Pulmonary artery endothelial cell (primary cell): ENCODE measurements around the gene PRAMEF26. TPM values are rescaled to one million over a fixed set of nuclear protein-coding genes. Genes with fewer than 3 reads are reported as not detected.
"Not testable (repeated sequence)": the region's sequence is repeated elsewhere in the genome, so short reads cannot be mapped to it uniquely, and the experiment has no call there.

Experiments
- DNase-seq: peaks from one replicate; pipeline ENCODE4 v3.0.0-alpha.2; 2011; ENCODE audit warnings: low read depth, low spot score
- total RNA-seq: library from RNA; depleted of rRNA; stranded (reverse); fragments of >200 nt; gene quantifications from 2 replicates; pipeline ENCODE4 v1.2.3, GENCODE V29; 2014

PRAMEF26 gene
- not detected in 2 replicates for total RNA-seq

- DNase-seq, result not testable (repeated sequence)
Observed at GRCh38 chr1:13155909-13156308, at the start of gene PRAMEF26. TSS of gene PRAMEF26 (minus strand) at chr1:13156009. CDS start at chr1:13153095, 2,914 bp downstream.

GRCh38 chr1:13201309-13201708 lies 45.5 kb upstream of the PRAMEF26 start, which contains the start of gene PRAMEF13:
TSS of gene PRAMEF13 (minus strand) at chr1:13201409. CDS start at chr1:13199589, 1,820 bp downstream.
- not testable (repeated sequence) for DNase-seq

- DNase-seq, result not testable (repeated sequence)
Observed at GRCh38 chr1:13171548-13171947, 15.7 kb upstream of the PRAMEF26 start, which contains the start of gene PRAMEF9. TSS of gene PRAMEF9 (plus strand) at chr1:13171848. CDS start at chr1:13175281, 3,433 bp downstream.

GRCh38 chr1:13165531-13165930 lies 9.7 kb upstream of the PRAMEF26 start, which contains the start of gene HNRNPCL4:
TSS of gene HNRNPCL4 (minus strand) at chr1:13165631. CDS start at chr1:13165467, 164 bp downstream.
- DNase-seq, result not testable (repeated sequence)

GRCh38 chr1:13116754-13117153 lies 39.1 kb downstream of the PRAMEF26 start, which contains the start of gene HNRNPCL2:
TSS of gene HNRNPCL2 (minus strand) at chr1:13116854. CDS start at chr1:13116400, 454 bp downstream.
- not testable (repeated sequence) for DNase-seq

Other genes with a start within 250 kb of the PRAMEF26 start
- gene PRAMEF7, start 239.4 kb downstream of the PRAMEF26 start, total RNA-seq, result not detected in 2 replicates
- not detected in 2 replicates for gene PRAMEF6, start 208.4 kb downstream of the PRAMEF26 start, total RNA-seq
- gene PRAMEF27, start 99.4 kb downstream of the PRAMEF26 start, total RNA-seq, result not detected in 2 replicates
- gene HNRNPCL3, start 95.2 kb downstream of the PRAMEF26 start, total RNA-seq, result not detected in 2 replicates
- not detected in 2 replicates for gene PRAMEF25, start 85.2 kb downstream of the PRAMEF26 start, total RNA-seq
- gene HNRNPCL2, start 39.2 kb downstream of the PRAMEF26 start, total RNA-seq, result not detected in 2 replicates
- not detected in 2 replicates for gene HNRNPCL4, start 9.6 kb upstream of the PRAMEF26 start, total RNA-seq
- not detected in 2 replicates for gene PRAMEF9, start 15.8 kb upstream of the PRAMEF26 start, total RNA-seq
- gene PRAMEF13, start 45.4 kb upstream of the PRAMEF26 start, total RNA-seq, result not detected in 2 replicates
- gene PRAMEF18, start 70.1 kb upstream of the PRAMEF26 start, total RNA-seq, result not detected in 2 replicates
- not detected in 2 replicates for gene PRAMEF5, start 98.2 kb upstream of the PRAMEF26 start, total RNA-seq
- not detected in 2 replicates for gene PRAMEF8, start 129.1 kb upstream of the PRAMEF26 start, total RNA-seq
- not detected in 2 replicates for gene PRAMEF33, start 147.5 kb upstream of the PRAMEF26 start, total RNA-seq
- not detected in 2 replicates for gene PRAMEF15, start 159.6 kb upstream of the PRAMEF26 start, total RNA-seq
- not detected in 2 replicates for gene PRAMEF14, start 191.1 kb upstream of the PRAMEF26 start, total RNA-seq
- gene PRAMEF19, start 215.9 kb upstream of the PRAMEF26 start, total RNA-seq, result not detected in 2 replicates
- not detected in 2 replicates for gene PRAMEF17, start 233.6 kb upstream of the PRAMEF26 start, total RNA-seq